Stimulated activated naive CD8-positive, alpha-beta T cell treated with anti-CD3 and anti-CD28 coated beads, Interleukin-15, Interleukin-2, amounts not matched to agents 100 ng/mL and 50 ng/mL, for 24 hours (primary cell): ENCODE data around the gene CNTNAP2.

Experiments used
- H3K27ac Mint-ChIP-seq: one replicate; pipeline ENCODE4 v1.8.0; 2021; ENCODE audit warnings: mild to moderate bottlenecking, mixed read lengths
- H3K27me3 Mint-ChIP-seq: one replicate; pipeline ENCODE4 v1.8.0; 2021; ENCODE audit warnings: mixed read lengths
- H3K36me3 Mint-ChIP-seq: one replicate; pipeline ENCODE4 v1.8.0; 2021; ENCODE audit warnings: low read depth, mixed read lengths
- H3K4me1 Mint-ChIP-seq: one replicate; pipeline ENCODE4 v1.8.0; 2021; ENCODE audit warnings: low read depth, mixed read lengths
- H3K4me3 Mint-ChIP-seq: one replicate; pipeline ENCODE4 v1.8.0; 2021; ENCODE audit warnings: mild to moderate bottlenecking, mixed read lengths
- H3K9me3 Mint-ChIP-seq: one replicate; pipeline ENCODE4 v1.8.0; 2021; ENCODE audit warnings: mixed read lengths

Gene CNTNAP2

DNA sequence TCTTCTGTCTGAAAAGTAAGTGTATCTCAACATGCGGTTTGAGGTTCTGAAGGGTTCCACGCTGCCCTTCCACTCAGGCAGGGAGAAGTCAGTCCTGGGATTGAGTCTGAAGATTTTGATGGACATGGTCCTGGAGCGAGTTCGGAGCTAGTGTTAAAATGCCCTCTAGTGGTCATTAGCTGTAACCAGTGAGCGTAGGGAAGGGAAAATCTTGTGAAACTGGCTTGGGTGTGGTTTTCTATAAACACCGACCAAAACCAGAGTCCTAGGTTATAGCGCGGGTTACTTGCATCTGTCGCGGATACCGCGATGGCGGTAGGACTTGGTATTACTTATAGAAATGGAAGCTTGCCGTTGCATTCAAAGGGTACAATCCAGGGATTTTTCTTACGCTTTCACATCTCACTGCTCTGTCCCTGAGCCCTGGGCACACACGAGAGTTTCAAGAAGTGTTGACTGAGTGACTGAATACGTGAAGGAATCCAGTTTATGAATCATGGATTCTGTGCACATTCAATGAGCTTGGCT, 2125.8 kb downstream of the CNTNAP2 start:
- Mint-ChIP-seq H3K9me3 (no peaks in the 10 kb centered on the region), H3K4me3 (no peak overlapping the region), H3K36me3 (no peaks in the 10 kb centered on the region), H3K4me1 (no peaks in the 10 kb centered on the region), H3K27ac (no peak overlapping the region), H3K27me3 (peaks cover 38% of the 10 kb centered on the region)

DNA sequence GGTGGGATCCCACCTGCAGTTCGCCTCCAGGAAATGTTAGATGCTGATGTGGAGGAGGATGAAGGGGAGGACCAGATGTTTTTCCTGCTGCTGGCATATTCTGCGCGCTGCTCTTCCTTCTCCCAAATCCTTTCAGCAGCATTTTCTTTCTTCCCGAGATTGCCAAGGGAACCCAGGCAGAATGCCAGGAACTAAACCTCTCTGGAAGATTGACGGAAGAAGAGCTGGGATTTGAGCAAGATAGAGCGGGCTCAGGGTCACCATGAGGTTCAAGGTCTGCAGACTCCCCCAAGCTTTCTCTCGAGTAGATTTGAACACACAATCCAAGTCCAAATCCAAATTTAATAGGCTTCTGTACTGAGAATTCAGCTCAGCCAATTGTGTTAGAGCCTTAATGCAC, 2128.8 kb downstream of the CNTNAP2 start:
- Mint-ChIP-seq H3K27ac (no peak overlapping the region), H3K4me1 (no peaks in the 10 kb centered on the region)

DNA sequence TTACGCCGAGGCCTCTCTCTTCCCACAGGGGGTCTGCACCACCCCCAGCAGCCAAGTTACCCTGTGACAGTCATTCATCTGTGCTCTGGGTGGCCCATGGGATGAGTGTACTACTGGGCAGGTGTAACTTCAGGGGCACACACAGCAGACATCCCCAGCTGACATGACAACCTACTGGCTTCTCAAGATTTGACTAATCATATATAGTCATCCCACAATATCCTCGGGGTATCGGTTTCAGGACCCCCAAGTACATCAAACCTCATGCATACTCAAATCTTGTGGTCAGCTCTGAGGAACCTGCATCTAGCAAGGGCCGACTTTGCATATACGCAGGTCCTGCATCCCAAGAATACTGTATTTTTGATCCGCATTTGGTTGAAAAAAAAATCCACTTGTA, 2137.0 kb downstream of the CNTNAP2 start:
- Mint-ChIP-seq H3K27ac (no peak overlapping the region), H3K9me3 (peaks cover 8% of the 10 kb centered on the region), H3K4me1 (no peaks in the 10 kb centered on the region), H3K36me3 (no peaks in the 10 kb centered on the region), H3K4me3 (no peak overlapping the region), H3K27me3 (peaks cover 25% of the 10 kb centered on the region)

More for the DNA sequence above, 2128.8 kb downstream of the CNTNAP2 start:
- Mint-ChIP-seq H3K36me3 (no peaks in the 10 kb centered on the region), H3K27me3 (peaks cover 44% of the 10 kb centered on the region), H3K9me3 (no peaks in the 10 kb centered on the region), H3K4me3 (no peak overlapping the region)

- H3K27me3 Mint-ChIP-seq, result peaks cover 12% of the 10 kb centered on the region
- peaks cover 8% of the 10 kb centered on the region for H3K9me3 Mint-ChIP-seq
- no peaks in the 10 kb centered on the region for H3K36me3 Mint-ChIP-seq
- H3K4me3 Mint-ChIP-seq, result no peak overlapping the region
- no peaks in the 10 kb centered on the region for H3K4me1 Mint-ChIP-seq
- H3K27ac Mint-ChIP-seq, result no peak overlapping the region
Observed at GRCh38 chr7:148255333-148255732, 2138.7 kb downstream of the CNTNAP2 start.

- Mint-ChIP-seq H3K4me1 (no peaks in the 10 kb centered on the region), H3K9me3 (peaks cover 6% of the 10 kb centered on the region), H3K27me3 (peaks cover 12% of the 10 kb centered on the region), H3K27ac (no peak overlapping the region), H3K4me3 (no peak overlapping the region), H3K36me3 (no peaks in the 10 kb centered on the region)
Observed at GRCh38 chr7:148256433-148256832, 2139.8 kb downstream of the CNTNAP2 start.

DNA sequence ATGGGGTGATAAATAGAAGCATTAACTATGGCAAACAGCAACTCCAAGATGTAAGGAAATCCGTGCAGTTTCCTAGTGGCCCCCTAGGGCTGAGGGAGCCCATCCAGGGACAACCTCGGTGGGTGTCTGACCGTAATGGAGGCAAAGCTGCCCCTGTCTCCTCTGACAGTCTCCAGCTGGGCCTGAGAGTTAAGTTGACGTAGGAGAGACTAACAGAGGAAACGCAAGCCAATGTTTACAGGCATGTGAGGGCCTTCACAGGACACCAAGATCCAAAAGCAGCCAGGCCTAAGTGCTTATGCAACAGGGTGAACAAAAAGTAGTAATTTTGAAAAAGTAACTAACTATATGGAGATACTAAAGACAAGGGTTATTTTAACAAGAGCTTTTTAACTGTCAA, 2144.0 kb downstream of the CNTNAP2 start:
- H3K4me1 Mint-ChIP-seq, result peaks cover 14% of the 10 kb centered on the region
- peaks cover 20% of the 10 kb centered on the region for H3K27me3 Mint-ChIP-seq
- no peak overlapping the region for H3K27ac Mint-ChIP-seq
- H3K4me3 Mint-ChIP-seq, result no peak overlapping the region
- H3K36me3 Mint-ChIP-seq, result no peaks in the 10 kb centered on the region
- H3K9me3 Mint-ChIP-seq, result no peaks in the 10 kb centered on the region

DNA sequence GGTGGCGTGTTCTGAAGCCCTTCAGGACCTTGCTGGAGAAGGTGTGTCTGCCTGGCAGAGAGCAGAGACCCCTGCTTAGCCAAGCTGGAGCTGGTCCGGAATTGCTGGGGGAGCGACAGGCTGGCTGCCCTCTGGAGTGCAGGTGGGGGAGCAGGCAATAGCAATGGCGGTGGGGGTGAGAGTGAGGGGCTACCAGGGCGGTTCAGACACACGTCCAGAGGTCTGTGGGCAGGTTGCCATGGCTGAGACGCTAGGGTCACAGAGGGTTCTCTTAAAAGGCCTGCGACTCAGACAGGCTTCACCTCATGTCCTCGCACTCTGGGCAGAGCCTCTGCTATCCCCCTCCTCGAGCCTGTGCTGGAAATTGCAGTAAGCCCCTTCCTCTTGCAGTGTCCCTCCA, 2144.9 kb downstream of the CNTNAP2 start:
- H3K27me3 Mint-ChIP-seq, result peaks cover 20% of the 10 kb centered on the region
- no peaks in the 10 kb centered on the region for H3K36me3 Mint-ChIP-seq
- no peak overlapping the region for H3K27ac Mint-ChIP-seq
- peaks cover 14% of the 10 kb centered on the region for H3K4me1 Mint-ChIP-seq
- H3K4me3 Mint-ChIP-seq, result no peak overlapping the region
- no peaks in the 10 kb centered on the region for H3K9me3 Mint-ChIP-seq

- peak overlapping the region; percentile 46 for H3K4me3 Mint-ChIP-seq
- H3K27ac Mint-ChIP-seq, result no peak overlapping the region
Observed at GRCh38 chr7:148261996-148262688, 2145.5 kb downstream of the CNTNAP2 start.

DNA sequence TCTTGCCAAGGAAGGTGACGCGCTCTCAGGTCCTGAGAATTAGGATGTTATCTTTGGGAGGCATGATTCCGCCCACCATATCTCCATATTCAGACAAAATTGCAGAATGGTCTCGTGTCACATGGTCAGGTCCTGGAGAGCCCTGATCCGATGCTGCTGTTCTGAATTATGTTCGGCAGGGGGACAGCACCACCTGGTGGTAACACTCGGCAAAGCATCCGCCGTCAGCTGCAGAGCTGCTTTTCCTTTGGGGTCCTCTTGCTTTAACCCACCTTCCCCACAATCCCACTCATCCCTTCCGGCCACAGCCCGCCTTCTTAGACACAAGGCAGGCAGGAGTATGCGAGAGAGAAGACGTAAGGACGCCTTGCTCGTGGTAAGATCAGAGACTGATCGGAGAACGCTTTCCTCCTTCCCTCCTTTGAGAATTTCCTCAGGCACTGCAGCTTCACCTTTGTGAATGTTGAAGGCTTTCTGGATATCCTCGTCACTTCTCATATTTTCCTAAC, 2146.2 kb downstream of the CNTNAP2 start:
- Mint-ChIP-seq H3K4me3 (peak overlapping the region; percentile 46), H3K4me1 (peaks cover 14% of the 10 kb centered on the region), H3K27ac (no peak overlapping the region), H3K27me3 (peaks cover 17% of the 10 kb centered on the region), H3K9me3 (no peaks in the 10 kb centered on the region), H3K36me3 (no peaks in the 10 kb centered on the region)

More at GRCh38 chr7:148261996-148262688, 2145.5 kb downstream of the CNTNAP2 start:
- Mint-ChIP-seq H3K36me3 (no peaks in the 10 kb centered on the region), H3K4me1 (peaks cover 14% of the 10 kb centered on the region), H3K9me3 (no peaks in the 10 kb centered on the region), H3K27me3 (peaks cover 20% of the 10 kb centered on the region)

DNA sequence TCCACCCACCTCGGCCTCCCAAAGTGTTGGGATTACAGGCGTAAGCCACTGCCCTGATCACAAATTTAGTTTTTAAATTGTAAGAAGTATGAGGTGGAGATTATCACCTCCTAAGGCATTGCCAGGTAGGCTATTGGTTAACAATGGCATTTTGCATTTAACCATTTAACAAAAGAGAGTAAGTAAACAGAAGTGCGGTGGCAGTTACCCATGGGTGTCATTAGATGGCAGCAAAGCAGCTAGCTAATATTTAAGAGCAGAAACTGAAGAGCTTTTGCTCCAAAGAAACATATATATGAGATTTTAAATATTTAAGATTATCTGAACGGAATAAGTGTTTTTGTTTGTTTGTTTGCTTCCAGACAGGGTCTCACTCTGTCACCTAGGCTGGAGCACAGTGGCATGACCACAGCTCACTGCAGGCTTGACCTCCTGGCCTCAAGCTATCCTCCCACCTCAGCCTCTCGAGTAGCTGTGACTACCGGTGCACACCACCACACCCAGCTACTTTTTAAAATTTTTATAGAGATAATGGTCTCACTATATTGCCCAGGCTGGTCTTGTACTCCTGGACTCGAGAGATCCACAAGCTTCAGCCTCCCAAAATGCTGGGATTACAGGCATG, 2148.4 kb downstream of the CNTNAP2 start:
- Mint-ChIP-seq H3K4me3 (no peak overlapping the region), H3K27me3 (peaks cover 14% of the 10 kb centered on the region), H3K36me3 (no peaks in the 10 kb centered on the region), H3K9me3 (no peaks in the 10 kb centered on the region), H3K4me1 (peaks cover 14% of the 10 kb centered on the region), H3K27ac (no peak overlapping the region)

- Mint-ChIP-seq H3K4me1 (peaks cover 14% of the 10 kb centered on the region), H3K4me3 (no peak overlapping the region), H3K27ac (no peak overlapping the region), H3K27me3 (peaks cover 14% of the 10 kb centered on the region), H3K36me3 (no peaks in the 10 kb centered on the region), H3K9me3 (no peaks in the 10 kb centered on the region)
Observed at GRCh38 chr7:148265896-148266295, 2149.3 kb downstream of the CNTNAP2 start.

DNA sequence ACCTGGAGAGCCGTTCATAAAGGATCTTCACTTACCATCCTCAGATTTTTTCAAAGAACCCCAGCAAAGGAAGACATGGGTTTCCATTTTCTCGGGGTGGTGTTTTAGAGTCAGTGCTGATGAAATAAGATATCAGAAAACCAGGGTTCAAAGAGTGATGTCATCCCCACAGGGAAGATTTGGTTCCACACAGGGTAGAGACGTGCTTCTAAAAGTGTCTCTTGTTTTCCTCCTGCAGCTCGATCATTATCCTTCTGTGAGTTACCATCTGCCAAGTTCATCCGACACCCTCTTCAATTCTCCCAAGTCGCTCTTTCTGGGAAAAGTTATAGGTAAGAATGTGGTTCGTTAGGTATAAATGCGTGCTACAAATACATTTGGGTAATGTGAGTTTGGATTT, 2150.2 kb downstream of the CNTNAP2 start:
- H3K4me3 Mint-ChIP-seq, result no peak overlapping the region
- no peak overlapping the region for H3K27ac Mint-ChIP-seq
- peaks cover 12% of the 10 kb centered on the region for H3K27me3 Mint-ChIP-seq
- H3K4me1 Mint-ChIP-seq, result peaks cover 14% of the 10 kb centered on the region
- H3K36me3 Mint-ChIP-seq, result no peaks in the 10 kb centered on the region
- H3K9me3 Mint-ChIP-seq, result no peaks in the 10 kb centered on the region

- Mint-ChIP-seq H3K27me3 (no peaks in the 10 kb centered on the region), H3K4me1 (no peaks in the 10 kb centered on the region), H3K4me3 (no peak overlapping the region), H3K27ac (no peak overlapping the region), H3K36me3 (no peaks in the 10 kb centered on the region), H3K9me3 (no peaks in the 10 kb centered on the region)
Observed at GRCh38 chr7:148270576-148270975, 2154.0 kb downstream of the CNTNAP2 start.

GRCh38 chr7:148274118-148274517, 2157.5 kb downstream of the CNTNAP2 start:
- no peak overlapping the region for H3K4me3 Mint-ChIP-seq
- no peak overlapping the region for H3K27ac Mint-ChIP-seq
- no peaks in the 10 kb centered on the region for H3K9me3 Mint-ChIP-seq
- peaks cover 6% of the 10 kb centered on the region for H3K4me1 Mint-ChIP-seq
- no peaks in the 10 kb centered on the region for H3K27me3 Mint-ChIP-seq
- no peaks in the 10 kb centered on the region for H3K36me3 Mint-ChIP-seq

- H3K9me3 Mint-ChIP-seq, result no peaks in the 10 kb centered on the region
- H3K4me3 Mint-ChIP-seq, result no peak overlapping the region
- peaks cover 3% of the 10 kb centered on the region for H3K27me3 Mint-ChIP-seq
- H3K27ac Mint-ChIP-seq, result no peak overlapping the region
- peaks cover 6% of the 10 kb centered on the region for H3K4me1 Mint-ChIP-seq
- no peaks in the 10 kb centered on the region for H3K36me3 Mint-ChIP-seq
Observed at GRCh38 chr7:148275359-148275890, 2158.8 kb downstream of the CNTNAP2 start.
